ENCODE data around the gene SLC2A6.

SLC2A6 gene

DNA sequence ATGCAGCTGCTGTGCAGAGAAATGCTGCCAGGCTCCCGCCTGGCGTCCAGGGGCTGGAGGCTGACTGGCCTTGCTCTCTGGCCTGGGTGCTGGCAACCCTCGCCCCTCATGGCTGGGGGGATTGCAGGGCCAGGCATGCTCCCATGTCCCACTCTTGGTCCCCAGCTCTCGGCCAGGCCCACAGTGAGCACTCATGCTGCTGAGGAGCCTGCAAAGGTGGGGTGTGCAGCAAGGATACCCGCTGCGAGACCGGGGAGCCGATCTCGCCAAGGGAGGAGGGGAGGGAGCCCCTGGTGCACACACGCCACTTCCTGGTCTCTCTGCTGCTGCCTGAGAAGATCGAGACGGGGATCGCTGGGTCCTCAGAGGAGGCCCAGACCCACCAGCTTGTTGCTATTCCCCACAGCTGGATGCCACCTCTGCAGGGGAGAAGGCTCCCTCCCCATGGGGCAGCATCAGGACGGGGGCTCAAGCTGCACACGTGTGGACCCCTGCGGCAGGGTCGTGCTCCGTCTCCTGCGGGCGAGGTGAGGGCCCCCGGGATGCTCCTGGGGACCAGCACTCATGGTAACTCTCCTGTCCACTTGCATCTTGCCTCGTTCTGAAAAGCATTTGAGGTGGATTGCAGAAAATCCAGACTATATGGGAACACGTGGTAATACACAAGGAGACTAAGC lies 33.5 kb downstream of the SLC2A6 start:
- no peak for TF ChIP-seq ZFX (IDR thresholded peaks at IDR 0.05; ENCODE audit: borderline replicate concordance)
- TF ChIP-seq, protein P1, sequence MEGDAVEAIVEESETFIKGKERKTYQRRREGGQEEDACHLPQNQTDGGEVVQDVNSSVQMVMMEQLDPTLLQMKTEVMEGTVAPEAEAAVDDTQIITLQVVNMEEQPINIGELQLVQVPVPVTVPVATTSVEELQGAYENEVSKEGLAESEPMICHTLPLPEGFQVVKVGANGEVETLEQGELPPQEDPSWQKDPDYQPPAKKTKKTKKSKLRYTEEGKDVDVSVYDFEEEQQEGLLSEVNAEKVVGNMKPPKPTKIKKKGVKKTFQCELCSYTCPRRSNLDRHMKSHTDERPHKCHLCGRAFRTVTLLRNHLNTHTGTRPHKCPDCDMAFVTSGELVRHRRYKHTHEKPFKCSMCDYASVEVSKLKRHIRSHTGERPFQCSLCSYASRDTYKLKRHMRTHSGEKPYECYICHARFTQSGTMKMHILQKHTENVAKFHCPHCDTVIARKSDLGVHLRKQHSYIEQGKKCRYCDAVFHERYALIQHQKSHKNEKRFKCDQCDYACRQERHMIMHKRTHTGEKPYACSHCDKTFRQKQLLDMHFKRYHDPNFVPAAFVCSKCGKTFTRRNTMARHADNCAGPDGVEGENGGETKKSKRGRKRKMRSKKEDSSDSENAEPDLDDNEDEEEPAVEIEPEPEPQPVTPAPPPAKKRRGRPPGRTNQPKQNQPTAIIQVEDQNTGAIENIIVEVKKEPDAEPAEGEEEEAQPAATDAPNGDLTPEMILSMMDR (IDR thresholded peaks at IDR 0.05): no peak
- no peak overlapping the region for H3K27ac ChIP-seq

DNA sequence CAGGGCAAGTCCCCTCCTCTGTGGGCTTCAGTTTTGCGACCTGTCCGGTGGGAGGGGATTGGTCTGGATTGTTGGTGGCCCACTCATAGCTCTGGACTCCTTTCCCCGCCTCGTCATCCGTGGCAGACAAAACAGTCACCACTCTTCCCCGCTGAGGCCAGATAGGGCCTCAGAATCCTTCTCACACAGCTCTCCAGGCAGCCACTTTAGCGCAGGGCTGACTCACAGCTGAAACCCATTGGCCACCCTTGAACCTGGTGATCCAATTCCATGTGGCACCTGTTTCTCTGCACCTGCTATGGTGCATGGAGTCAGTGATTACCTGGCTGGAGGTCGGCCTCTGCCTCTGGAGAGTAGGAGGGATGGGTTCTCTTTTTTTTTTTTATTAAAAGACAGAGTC lies 34.9 kb downstream of the SLC2A6 start:
- H3K27ac ChIP-seq: no peak overlapping the region
- TF ChIP-seq, protein P1 (IDR thresholded peaks at IDR 0.05): no peak
- TF ChIP-seq ZFX (IDR thresholded peaks at IDR 0.05; ENCODE audit: borderline replicate concordance): no peak

DNA sequence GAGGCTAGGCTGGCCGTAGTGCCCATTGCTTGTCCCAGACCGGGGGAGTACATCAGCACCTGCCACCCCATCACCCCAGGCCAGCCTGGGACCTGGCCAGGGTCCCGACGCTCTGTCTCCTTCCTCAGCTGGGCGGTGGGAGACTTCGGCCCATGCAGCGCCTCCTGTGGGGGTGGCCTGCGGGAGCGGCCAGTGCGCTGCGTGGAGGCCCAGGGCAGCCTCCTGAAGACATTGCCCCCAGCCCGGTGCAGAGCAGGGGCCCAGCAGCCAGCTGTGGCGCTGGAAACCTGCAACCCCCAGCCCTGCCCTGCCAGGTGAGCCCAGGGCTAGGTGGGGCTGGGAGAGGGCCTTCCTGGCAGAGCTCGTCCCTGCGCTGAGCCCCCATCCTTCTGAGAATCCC lies 35.7 kb downstream of the SLC2A6 start:
- TF ChIP-seq, protein P1 (IDR thresholded peaks at IDR 0.05): no peak
- no peak for TF ChIP-seq ZFX (IDR thresholded peaks at IDR 0.05; ENCODE audit: borderline replicate concordance)

DNA sequence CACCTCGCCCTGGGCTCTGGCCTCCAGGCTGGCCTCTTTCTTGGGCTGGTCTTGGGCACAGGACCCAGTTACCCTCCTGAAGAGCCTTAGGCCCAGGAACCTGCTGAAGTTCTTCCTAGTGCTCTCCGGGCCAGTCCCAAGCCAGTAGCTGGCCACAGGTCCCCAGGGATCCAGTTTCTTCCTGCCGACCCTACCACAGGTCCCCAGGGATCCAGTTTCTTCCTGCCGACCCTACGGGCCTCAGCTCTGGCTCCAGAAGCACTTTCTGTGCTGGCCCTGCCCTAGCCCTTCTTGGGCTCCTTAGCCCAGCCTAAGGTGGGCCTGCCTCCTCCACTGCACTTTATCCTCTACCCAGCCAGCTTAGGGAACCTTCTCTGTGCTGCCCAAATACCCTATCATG lies 37.3 kb downstream of the SLC2A6 start:
- TF ChIP-seq, protein P1 (IDR thresholded peaks at IDR 0.05): no peak
- TF ChIP-seq ZFX (IDR thresholded peaks at IDR 0.05; ENCODE audit: borderline replicate concordance): no peak
- no peak overlapping the region for H3K27ac ChIP-seq

More for the DNA sequence above, 35.7 kb downstream of the SLC2A6 start:
- no peak overlapping the region for H3K27ac ChIP-seq

DNA sequence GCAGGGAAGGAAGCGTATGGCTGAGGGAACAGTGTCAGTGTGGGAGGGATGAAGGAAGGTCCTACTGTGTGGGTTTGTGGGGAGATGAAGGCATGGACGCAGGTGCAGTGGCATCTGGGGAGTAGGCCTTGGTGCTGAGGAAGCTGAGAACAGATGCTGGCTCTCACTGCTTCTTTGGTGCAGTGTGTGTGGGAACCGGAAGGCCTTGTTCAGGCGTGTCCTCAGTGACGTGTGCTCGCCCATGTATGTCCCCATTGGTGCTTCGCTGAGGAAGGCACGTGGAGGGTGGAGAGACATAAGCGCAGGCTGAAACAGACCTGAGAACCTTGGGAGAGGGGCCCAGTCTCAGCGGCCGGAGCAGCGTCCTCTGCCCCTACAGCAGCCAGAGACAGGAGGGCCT lies 38.0 kb downstream of the SLC2A6 start:
- H3K27ac ChIP-seq: no peak overlapping the region

DNA sequence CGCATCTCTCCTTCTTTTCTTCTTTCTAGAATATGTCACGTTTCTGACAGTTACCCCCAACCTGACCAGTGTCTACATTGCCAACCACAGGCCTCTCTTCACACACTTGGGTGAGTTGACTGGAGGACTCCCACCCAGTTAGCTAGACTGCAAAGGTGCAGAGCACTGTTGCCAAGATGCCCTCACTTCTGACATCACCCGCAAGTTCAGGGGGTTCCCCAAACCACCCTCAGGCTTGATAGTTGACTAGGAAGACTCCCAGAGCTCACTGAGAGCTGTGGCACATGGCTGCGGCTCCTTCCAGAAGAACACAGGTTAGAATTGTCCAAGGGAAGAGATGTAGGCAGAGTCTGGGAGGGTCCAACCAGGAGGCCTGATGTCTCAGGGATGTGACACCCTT lies 39.6 kb downstream of the SLC2A6 start:
- H3K27ac ChIP-seq: no peak overlapping the region
- TF ChIP-seq ZFX (IDR thresholded peaks at IDR 0.05; ENCODE audit: borderline replicate concordance): no peak
- TF ChIP-seq, protein P1 (IDR thresholded peaks at IDR 0.05): no peak

More for the DNA sequence above, 38.0 kb downstream of the SLC2A6 start:
- no peak for TF ChIP-seq ZFX (IDR thresholded peaks at IDR 0.05; ENCODE audit: borderline replicate concordance)
- TF ChIP-seq, protein P1 (IDR thresholded peaks at IDR 0.05): no peak

DNA sequence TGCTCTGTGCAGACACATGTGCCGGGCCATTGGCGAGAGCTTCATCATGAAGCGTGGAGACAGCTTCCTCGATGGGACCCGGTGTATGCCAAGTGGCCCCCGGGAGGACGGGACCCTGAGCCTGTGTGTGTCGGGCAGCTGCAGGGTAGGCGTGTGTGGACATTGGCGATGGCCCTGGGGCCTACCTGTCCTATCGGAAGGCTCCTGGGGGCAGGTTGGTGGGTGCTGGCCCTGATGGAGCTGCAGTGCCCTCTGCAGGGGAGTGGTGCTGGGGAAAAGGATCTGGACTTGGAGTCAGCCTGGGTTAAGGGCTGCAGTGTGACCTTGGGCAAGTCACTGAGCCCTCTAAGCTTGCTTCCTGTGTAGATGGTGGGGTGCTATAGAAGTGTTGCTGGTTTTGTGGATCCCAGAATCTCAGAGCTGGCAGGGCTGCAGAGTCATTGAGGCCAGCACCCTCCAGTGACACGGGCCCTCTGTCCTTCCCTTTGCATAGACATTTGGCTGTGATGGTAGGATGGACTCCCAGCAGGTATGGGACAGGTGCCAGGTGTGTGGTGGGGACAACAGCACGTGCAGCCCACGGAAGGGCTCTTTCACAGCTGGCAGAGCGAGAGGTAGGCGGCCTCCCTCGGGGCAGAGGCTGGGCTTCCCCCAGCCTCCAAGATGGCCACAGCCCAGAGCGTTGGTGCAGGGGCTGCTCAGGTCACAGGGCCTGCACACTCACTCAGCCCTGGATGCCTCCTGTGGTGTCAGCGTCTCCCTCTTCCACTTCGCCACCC lies 41.0 kb downstream of the SLC2A6 start:
- no peak overlapping the region for H3K27ac ChIP-seq
- TF ChIP-seq, protein P1 (IDR thresholded peaks at IDR 0.05): peak; percentile 27
- TF ChIP-seq ZFX (IDR thresholded peaks at IDR 0.05; ENCODE audit: borderline replicate concordance): no peak
